ENCODE data around the gene CBX5. TPM values are rescaled to one million over a fixed set of nuclear protein-coding genes. Genes with fewer than 3 reads are reported as not detected.
"Not testable (repeated sequence)": the region's sequence is repeated elsewhere in the genome, so short reads cannot be mapped to it uniquely, and the experiment has no call there.

The CBX5 gene
- 20.5 and 26.6 TPM in 2 replicates for total RNA-seq (2014; rRNA removed; shearing (Covaris generic); ENCODE audit: low replicate concordance)

- peaks cover 77% of the 10 kb centered on the region for H3K36me3 ChIP-seq
- no peaks in the 10 kb centered on the region for H3K9me3 ChIP-seq
- DNase-seq = peak; percentile 99
- H3K4me3 ChIP-seq = peak within 1 kb of the TSS; percentile 71
- H3K27me3 ChIP-seq = no peaks in the 10 kb centered on the region
Measured at GRCh38 chr12:54279632-54280467, at the start of gene CBX5. Gene CBX5, minus strand, starts transcription at chr12:54280122. Its CDS starts 22,472 bp downstream, at chr12:54257650.

- H3K36me3 ChIP-seq = peaks cover 55% of the 10 kb centered on the region
- no peak overlapping the region for H3K4me3 ChIP-seq
- H3K27me3 ChIP-seq = no peaks in the 10 kb centered on the region
- no peaks in the 10 kb centered on the region for H3K9me3 ChIP-seq
- no peak for DNase-seq
Measured at GRCh38 chr12:54328595-54329337, 48.8 kb upstream of the CBX5 start.

GRCh38 chr12:54325442-54326109 lies 45.7 kb upstream of the CBX5 start:
- peaks cover 33% of the 10 kb centered on the region for H3K36me3 ChIP-seq
- peak overlapping the region; percentile 91 for H3K4me3 ChIP-seq
- not testable (repeated sequence) for H3K27me3 ChIP-seq, H3K9me3 ChIP-seq
- DNase-seq = peak; percentile 53

- DNase-seq = peak; percentile 96
- Histone ChIP-seq H3K9me3 (no peaks in the 10 kb centered on the region), H3K27me3 (no peaks in the 10 kb centered on the region), H3K4me3 (peak within 1 kb of the TSS; percentile 91), H3K36me3 (peaks cover 26% of the 10 kb centered on the region)
Measured at GRCh38 chr12:54324617-54325441, 44.9 kb upstream of the CBX5 start, which contains the start of gene COPZ1. Gene COPZ1, plus strand, starts transcription at chr12:54325131. Its CDS starts 33 bp downstream, at chr12:54325164.

GRCh38 chr12:54321363-54321762 lies 41.4 kb upstream of the CBX5 start:
- no peak overlapping the region for H3K4me3 ChIP-seq
- no peaks in the 10 kb centered on the region for H3K27me3 ChIP-seq
- H3K9me3 ChIP-seq = no peaks in the 10 kb centered on the region
- no peak for DNase-seq
- H3K36me3 ChIP-seq = peaks cover 3% of the 10 kb centered on the region

GRCh38 chr12:54312309-54312708 lies 32.4 kb upstream of the CBX5 start:
- not testable (repeated sequence) for H3K27me3 ChIP-seq, H3K9me3 ChIP-seq, H3K36me3 ChIP-seq, DNase-seq, H3K4me3 ChIP-seq

- Histone ChIP-seq H3K36me3 (no peaks in the 10 kb centered on the region), H3K9me3 (no peaks in the 10 kb centered on the region), H3K27me3 (no peaks in the 10 kb centered on the region), H3K4me3 (no peak overlapping the region)
- DNase-seq = no peak
Measured at GRCh38 chr12:54311051-54311450, 31.1 kb upstream of the CBX5 start.

- H3K36me3 ChIP-seq = no peaks in the 10 kb centered on the region
- DNase-seq = peak; percentile 37
- H3K27me3 ChIP-seq = peaks cover 2% of the 10 kb centered on the region
- no peak overlapping the region for H3K4me3 ChIP-seq
- H3K9me3 ChIP-seq = no peaks in the 10 kb centered on the region
Measured at GRCh38 chr12:54306925-54307741, 27.2 kb upstream of the CBX5 start.

- Histone ChIP-seq H3K9me3 (no peaks in the 10 kb centered on the region), H3K27me3 (peaks cover 7% of the 10 kb centered on the region), H3K4me3 (no peak overlapping the region), H3K36me3 (no peaks in the 10 kb centered on the region)
- no peak for DNase-seq
Measured at GRCh38 chr12:54304187-54304810, 24.4 kb upstream of the CBX5 start.

GRCh38 chr12:54303640-54304039 lies 23.7 kb upstream of the CBX5 start:
- Histone ChIP-seq H3K27me3 (peaks cover 7% of the 10 kb centered on the region), H3K36me3 (no peaks in the 10 kb centered on the region), H3K9me3 (no peaks in the 10 kb centered on the region), H3K4me3 (no peak overlapping the region)
- no peak for DNase-seq

GRCh38 chr12:54301428-54302048 lies 21.6 kb upstream of the CBX5 start:
- no peaks in the 10 kb centered on the region for H3K36me3 ChIP-seq
- H3K4me3 ChIP-seq = no peak overlapping the region
- H3K9me3 ChIP-seq = no peaks in the 10 kb centered on the region
- peaks cover 7% of the 10 kb centered on the region for H3K27me3 ChIP-seq
- no peak for DNase-seq

GRCh38 chr12:54300732-54301427 lies 21.0 kb upstream of the CBX5 start, which contains the start of gene NFE2:
Gene NFE2, minus strand, starts transcription at chr12:54301015. Its CDS starts 5,767 bp downstream, at chr12:54295248.
- H3K4me3 ChIP-seq = peak within 1 kb of the TSS; percentile 12; the same call in 1 of the 2 replicates
- no peaks in the 10 kb centered on the region for H3K36me3 ChIP-seq
- H3K27me3 ChIP-seq = peaks cover 7% of the 10 kb centered on the region
- H3K9me3 ChIP-seq = no peaks in the 10 kb centered on the region
- DNase-seq = peak; percentile 66

- Histone ChIP-seq H3K36me3 (no peaks in the 10 kb centered on the region), H3K9me3 (no peaks in the 10 kb centered on the region), H3K27me3 (peaks cover 7% of the 10 kb centered on the region), H3K4me3 (peak overlapping the region; percentile 12; the same call in 1 of the 2 replicates)
- no peak for DNase-seq
Measured at GRCh38 chr12:54300225-54300731, 20.4 kb upstream of the CBX5 start.

All from MG63 (cell line).